ENCODE data around the gene TJP1.
A peak's percentile ranks its signal among the peaks of the same experiment; 100 is the strongest.
"Not testable (repeated sequence)": the region's sequence is repeated elsewhere in the genome, so short reads cannot be mapped to it uniquely, and the experiment has no call there.

The TJP1 gene

GRCh38 chr15:29800491-29801366, 21.5 kb downstream of the TJP1 start:
- no peak for FAIRE-seq

GRCh38 chr15:29799859-29800258, 22.4 kb downstream of the TJP1 start:
- FAIRE-seq, result no peak
- no peak for DNase-seq (ENCODE audit: low spot score)

More at GRCh38 chr15:29800491-29801366, 21.5 kb downstream of the TJP1 start:
- no peak for DNase-seq (ENCODE audit: low spot score)

GRCh38 chr15:29795610-29796009, 26.7 kb downstream of the TJP1 start:
- DNase-seq (ENCODE audit: low spot score) (no peak), FAIRE-seq (no peak)

GRCh38 chr15:29792426-29793159, 29.7 kb downstream of the TJP1 start:
- DNase-seq (ENCODE audit: low spot score) (no peak), FAIRE-seq (no peak)

DNA sequence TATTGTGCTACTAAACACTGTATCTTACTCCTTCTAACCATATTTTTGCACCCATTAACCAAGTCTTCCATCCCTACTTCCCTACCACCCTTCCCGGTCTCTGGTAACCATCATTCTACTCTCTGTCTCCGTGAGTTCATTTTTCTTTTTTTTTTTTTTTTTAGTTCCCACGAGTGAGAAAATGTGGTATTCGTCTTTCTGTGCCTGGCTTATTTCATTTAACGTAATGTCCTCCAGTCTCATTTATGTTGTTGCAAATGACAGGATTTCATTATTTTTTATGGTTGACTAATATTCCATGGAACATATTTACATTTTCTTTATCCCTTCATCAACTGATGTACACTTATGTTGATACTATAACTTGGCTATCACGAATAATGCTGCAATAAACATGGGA, 31.7 kb downstream of the TJP1 start:
- FAIRE-seq (no peak), DNase-seq (ENCODE audit: low spot score) (no peak)

DNA sequence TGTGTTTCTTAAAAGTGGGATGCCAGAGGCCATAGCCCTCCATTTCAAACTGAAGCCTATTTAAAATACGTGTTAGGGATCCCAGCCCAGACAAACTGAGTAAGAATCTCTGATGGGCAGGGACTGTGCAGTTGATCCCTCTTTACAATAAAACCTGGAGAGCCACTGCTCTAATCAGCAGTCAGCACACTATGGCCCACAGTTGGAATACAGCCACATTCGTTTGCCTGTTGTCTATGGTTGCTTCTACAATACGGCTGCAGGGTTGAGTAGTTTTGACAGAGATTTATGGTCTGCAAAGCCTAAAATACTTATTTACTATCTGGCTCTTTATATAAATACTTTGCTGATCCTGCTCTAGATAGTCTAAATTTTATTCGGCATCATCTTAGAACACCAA, 32.4 kb downstream of the TJP1 start:
- no peak for DNase-seq (ENCODE audit: low spot score)
- FAIRE-seq, result no peak

DNA sequence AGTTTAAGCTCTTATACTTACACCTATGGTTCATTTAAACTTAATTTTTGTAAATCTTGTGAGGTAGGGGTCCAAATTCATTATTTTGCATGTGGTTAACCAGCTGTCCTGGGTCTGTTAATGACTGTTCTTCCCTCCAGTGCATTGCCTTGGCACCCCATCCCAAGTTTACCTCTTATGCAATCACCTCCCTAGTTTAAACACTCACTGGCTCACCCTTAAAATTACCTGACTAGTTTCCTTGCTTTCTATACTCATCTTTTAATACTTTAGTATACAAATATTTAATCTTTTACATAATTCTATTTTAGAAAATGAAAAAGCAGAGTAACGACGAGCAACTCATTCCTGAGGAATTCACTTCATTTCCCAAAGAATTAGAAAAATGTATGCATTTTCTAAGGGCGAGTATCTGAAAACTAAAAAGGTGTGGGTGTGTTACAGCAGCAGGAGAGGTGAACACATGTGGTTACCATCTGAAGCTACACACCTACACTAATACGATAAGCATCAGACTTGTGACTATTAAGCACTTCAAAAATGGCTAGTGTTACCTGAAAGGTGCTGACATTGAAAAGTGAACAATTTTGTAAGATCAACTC, 33.7 kb downstream of the TJP1 start:
- FAIRE-seq, result no peak
- DNase-seq (ENCODE audit: low spot score), result no peak

GRCh38 chr15:29787767-29788166, 34.5 kb downstream of the TJP1 start:
- DNase-seq (ENCODE audit: low spot score) (no peak), FAIRE-seq (no peak)

GRCh38 chr15:29785642-29786041, 36.6 kb downstream of the TJP1 start:
- FAIRE-seq (no peak), DNase-seq (ENCODE audit: low spot score) (no peak)

DNA sequence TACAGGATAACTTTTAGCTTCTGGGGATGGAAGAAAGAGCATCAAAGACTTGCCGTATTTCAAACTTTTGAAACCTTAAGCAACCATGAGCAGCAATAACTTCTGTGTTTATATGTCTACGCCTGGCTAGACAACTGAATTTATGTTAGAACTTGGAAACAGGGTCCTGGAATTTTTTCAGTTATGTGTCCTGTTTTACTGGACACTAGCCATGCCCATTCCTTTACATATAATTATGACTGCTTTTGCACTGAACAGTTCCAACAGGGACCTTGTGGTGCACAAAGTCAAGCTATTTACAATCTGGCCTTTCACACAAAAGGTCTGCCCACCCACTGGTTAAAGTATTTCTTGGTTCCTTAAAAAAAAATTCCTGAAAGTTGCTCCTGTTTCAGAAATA, 37.1 kb downstream of the TJP1 start:
- FAIRE-seq (no peak), DNase-seq (ENCODE audit: low spot score) (no peak)

DNA sequence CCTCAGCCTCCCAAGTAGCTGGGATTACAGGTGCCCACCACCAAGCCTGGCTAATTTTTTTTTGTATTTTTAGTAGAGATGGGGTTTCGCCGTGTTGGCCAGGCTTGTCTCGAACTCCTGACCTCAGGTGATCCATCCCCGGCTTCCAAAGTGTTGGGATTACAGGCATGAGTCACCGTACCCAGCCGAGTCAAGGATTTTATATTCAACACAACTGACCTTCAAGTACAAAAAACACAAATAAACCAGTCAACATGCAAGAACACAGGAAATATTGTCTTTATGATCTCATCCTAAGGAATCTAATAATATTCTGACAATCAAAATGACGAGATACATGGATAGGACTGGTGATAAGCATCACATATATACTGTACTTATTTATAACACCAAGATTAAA, 37.9 kb downstream of the TJP1 start:
- FAIRE-seq (no peak), DNase-seq (ENCODE audit: low spot score) (no peak)

GRCh38 chr15:29782816-29783215, 39.5 kb downstream of the TJP1 start:
- not testable (repeated sequence) for FAIRE-seq; DNase-seq (ENCODE audit: low spot score)

DNA sequence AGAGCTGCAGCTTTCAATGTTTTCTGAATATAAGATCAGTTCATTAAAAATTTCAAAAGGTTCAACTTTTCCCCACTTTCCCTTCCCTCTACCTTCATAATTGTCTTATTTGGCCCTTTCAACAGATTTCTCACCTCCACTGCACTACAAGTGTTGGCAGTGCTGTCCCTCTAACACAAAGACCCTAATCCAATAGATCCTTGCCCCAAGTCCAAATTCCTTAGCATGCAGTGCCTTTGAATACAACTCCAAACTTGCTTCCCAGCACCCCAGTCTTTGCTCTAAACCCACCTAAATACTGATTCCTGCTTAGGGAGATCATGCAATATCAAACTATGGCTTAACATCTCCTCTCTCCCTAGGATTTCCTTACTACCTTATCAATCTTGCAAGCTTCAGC, 43.9 kb downstream of the TJP1 start:
- no peak for FAIRE-seq
- DNase-seq (ENCODE audit: low spot score), result no peak

DNA sequence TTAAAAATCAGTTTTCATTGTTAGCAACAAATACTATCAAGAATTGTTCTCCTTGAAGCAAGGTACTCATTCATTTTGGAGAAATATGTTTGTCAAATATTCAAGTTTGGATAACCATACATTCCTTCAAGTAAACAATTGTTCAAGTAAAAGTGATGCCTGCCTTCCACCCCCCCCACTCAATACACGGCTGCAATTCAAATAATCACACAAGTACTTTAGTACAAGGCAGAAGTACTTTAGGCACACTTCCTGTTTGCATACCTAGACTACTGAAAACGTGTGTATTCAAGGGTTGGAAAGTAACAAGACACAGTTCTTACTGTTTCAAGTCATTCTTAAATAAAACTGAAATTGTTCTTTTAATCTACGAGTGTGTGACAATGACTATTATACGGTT, 45.4 kb downstream of the TJP1 start:
- DNase-seq (ENCODE audit: low spot score), result no peak
- FAIRE-seq, result no peak

DNA sequence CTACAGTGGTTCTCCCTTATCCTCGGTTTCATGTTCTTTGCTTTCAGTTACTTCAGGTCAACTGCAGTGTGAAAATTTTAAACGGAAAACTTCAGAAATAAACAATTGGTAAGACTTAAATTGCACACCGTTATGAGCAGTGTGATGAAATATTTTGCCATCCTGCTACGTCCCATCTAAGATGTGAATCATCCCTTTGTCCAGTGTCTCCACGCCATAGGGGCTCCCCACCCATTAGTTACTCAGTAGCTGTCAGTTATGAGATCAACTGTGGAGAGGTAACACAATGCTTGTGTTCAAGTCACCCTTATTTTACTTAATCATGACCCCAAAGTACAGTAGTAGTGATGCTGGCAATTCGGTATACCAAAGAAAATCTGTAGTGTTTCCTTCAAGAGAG, 47.4 kb downstream of the TJP1 start:
- DNase-seq (ENCODE audit: low spot score) (peak; percentile 66), FAIRE-seq (peak; percentile 76)

- FAIRE-seq, result peak; percentile 84
- DNase-seq (ENCODE audit: low spot score), result peak; percentile 25
Observed at GRCh38 chr15:29773816-29774215, 48.5 kb downstream of the TJP1 start.

GRCh38 chr15:29773000-29773399, 49.3 kb downstream of the TJP1 start:
- FAIRE-seq (no peak), DNase-seq (ENCODE audit: low spot score) (no peak)

DNA sequence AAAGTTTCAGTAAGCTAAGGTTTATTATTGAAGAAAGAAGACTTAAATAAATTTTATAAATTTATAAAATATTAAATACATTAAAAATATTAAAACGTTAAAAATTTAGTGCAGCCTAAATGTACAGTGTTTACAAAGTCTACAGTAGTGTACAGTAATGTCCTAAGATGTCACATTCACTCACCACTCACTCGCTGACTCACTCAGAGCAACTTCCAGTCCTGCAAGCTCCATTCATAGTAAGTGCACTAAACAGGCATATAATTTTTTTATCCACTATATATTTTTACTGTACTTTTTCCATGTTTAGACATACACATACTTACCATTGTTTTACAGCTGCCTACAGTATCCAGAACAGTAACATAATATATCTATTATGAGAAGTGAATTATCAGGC, 51.5 kb downstream of the TJP1 start:
- DNase-seq (ENCODE audit: low spot score), result peak; percentile 27
- FAIRE-seq, result peak; percentile 68

DNA sequence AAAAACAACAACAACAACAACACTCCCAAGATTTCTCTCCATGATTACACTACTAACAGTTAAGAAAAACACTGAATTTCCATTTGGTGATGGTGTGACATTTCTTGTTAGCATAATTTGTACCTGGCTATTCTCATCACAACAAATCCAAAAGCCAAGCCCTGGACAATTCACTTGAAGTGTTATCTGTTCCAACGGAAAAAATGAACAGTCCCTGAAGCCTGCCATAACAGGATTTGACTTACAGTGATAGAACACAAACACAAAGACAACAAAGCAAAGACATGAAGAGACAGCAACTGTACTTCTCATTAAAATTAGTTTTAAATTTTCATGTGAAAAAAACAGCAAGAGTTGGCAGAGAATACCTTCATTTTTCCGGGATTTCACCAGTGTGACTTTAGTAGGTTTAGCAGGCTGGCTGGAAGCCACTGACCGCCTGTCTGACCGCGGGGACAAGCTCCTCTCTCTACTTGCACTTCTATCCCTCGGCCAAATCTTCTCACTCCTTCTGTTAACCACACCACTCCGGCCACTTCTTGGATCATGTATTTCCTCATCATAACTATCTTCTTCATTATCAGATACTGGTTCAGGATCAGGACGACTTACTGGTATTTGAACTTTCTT, 56.3 kb downstream of the TJP1 start:
- DNase-seq (ENCODE audit: low spot score) (no peak), FAIRE-seq (no peak)

DNA sequence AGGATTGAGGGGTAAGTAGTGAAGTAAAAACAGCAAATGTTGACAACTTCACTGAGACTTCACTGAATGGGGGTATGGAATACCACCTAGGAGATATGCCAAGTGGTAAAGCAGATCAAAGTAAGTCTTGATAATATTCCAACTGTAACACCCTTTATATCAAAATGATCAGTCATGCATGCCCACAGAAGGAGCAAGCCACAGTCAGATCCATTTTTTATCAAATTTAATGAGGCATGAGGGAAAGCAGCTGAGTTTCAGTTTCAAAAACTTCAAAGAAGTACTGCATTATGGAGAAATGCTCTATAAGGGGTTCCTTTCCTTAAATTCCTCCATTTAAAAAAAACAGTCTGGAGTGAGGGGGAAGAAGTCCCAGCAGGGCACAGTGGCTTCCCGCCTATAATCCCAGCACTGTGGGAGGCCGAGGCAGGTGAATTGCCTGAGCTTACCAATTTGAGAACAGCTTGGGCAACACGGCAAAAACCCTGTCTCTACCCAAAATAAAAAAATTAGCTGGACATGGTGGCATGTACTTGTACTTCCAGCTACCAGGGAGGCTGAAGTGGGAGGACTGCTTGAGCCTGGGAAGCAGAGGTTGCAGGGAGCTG, 56.9 kb downstream of the TJP1 start:
- FAIRE-seq (peak; percentile 62), DNase-seq (ENCODE audit: low spot score) (no peak)

- DNase-seq (ENCODE audit: low spot score) (no peak), FAIRE-seq (no peak)
Observed at GRCh38 chr15:29759596-29759995, 62.7 kb downstream of the TJP1 start.
